Ishikawa (cell line): ENCODE measurements around the gene BIRC5.

ENCODE experiments used
- CEBPB ChIP-seq: IDR thresholded peaks from 2 replicates; pipeline ENCODE4 v1.6.1; 2012
- CREB1 ChIP-seq: IDR thresholded peaks from 2 replicates; pipeline ENCODE4 v1.6.1; 2012; ENCODE audit warnings: low read depth
- EGR1 ChIP-seq: IDR thresholded peaks from 2 replicates; pipeline ENCODE4 v1.6.1; 2012
- EP300 ChIP-seq: IDR thresholded peaks from 2 replicates; pipeline ENCODE4 v1.6.1; 2012; ENCODE audit warnings: borderline replicate concordance
- FOXM1 ChIP-seq: IDR thresholded peaks from 2 replicates; pipeline ENCODE4 v1.6.1; 2012; ENCODE audit warnings: low read depth, borderline replicate concordance
- MAX ChIP-seq: IDR thresholded peaks from 2 replicates; pipeline ENCODE4 v1.6.1; 2012
- NFIC ChIP-seq: IDR thresholded peaks from 2 replicates; pipeline ENCODE4 v1.6.1; 2012
- RAD21 ChIP-seq: IDR thresholded peaks from 2 replicates; pipeline ENCODE4 v1.6.1; 2012; ENCODE audit warnings: low read depth
- REST ChIP-seq: IDR thresholded peaks from 2 replicates; pipeline ENCODE4 v1.6.1; 2012; ENCODE audit warnings: low read depth, mild to moderate bottlenecking
- TAF1 ChIP-seq: IDR thresholded peaks from 2 replicates; pipeline ENCODE4 v1.6.1; 2012; ENCODE audit warnings: low read depth, mild to moderate bottlenecking
- TCF12 ChIP-seq: IDR thresholded peaks from 2 replicates; pipeline ENCODE4 v1.6.1; 2012; ENCODE audit warnings: low read depth
- TEAD4 ChIP-seq: IDR thresholded peaks from 2 replicates; pipeline ENCODE4 v1.6.1; 2012
- USF1 ChIP-seq: IDR thresholded peaks from 2 replicates; pipeline ENCODE4 v1.6.1; 2012
- YY1 ChIP-seq: IDR thresholded peaks from 2 replicates; pipeline ENCODE4 v1.6.1; 2012; ENCODE audit warnings: low read depth
- ZBTB7A ChIP-seq: IDR thresholded peaks from 2 replicates; pipeline ENCODE4 v1.6.1; 2012; ENCODE audit warnings: low read depth

Gene BIRC5

GRCh38 chr17:78197147-78197832, 16.8 kb upstream of the BIRC5 start:
- TF ChIP-seq NFIC (no peak), YY1 (no peak), TAF1 (no peak), CEBPB (no peak), REST (no peak), TCF12 (no peak), RAD21 (no peak)

GRCh38 chr17:78200451-78200850, 13.6 kb upstream of the BIRC5 start:
- TF ChIP-seq RAD21 (no peak), USF1 (no peak), EGR1 (no peak), REST (no peak), TAF1 (no peak), CREB1 (no peak), CEBPB (no peak), NFIC (no peak), ZBTB7A (no peak), TEAD4 (no peak), YY1 (no peak)

- TF ChIP-seq EGR1 (no peak), EP300 (no peak), TEAD4 (no peak), RAD21 (no peak), TAF1 (no peak), TCF12 (no peak)
Measured at GRCh38 chr17:78202666-78203065, 11.4 kb upstream of the BIRC5 start.

- TF ChIP-seq EP300 = no peak
- TF ChIP-seq EGR1 = no peak
- TF ChIP-seq CREB1 = no peak
- no peak for TF ChIP-seq TCF12
- no peak for TF ChIP-seq YY1
- no peak for TF ChIP-seq TEAD4
- TF ChIP-seq FOXM1 = no peak
- no peak for TF ChIP-seq MAX
Measured at GRCh38 chr17:78204387-78205123, 9.5 kb upstream of the BIRC5 start.

- no peak for TF ChIP-seq USF1
- TF ChIP-seq MAX = no peak
- no peak for TF ChIP-seq TEAD4
- TF ChIP-seq YY1 = no peak
- no peak for TF ChIP-seq RAD21
- TF ChIP-seq NFIC = no peak
- no peak for TF ChIP-seq TCF12
- TF ChIP-seq FOXM1 = no peak
- TF ChIP-seq EP300 = no peak
- TF ChIP-seq ZBTB7A = no peak
Measured at GRCh38 chr17:78205124-78205775, 8.8 kb upstream of the BIRC5 start.

- TF ChIP-seq RAD21 (peak; percentile 3; the same call in 1 of the 2 replicates), EGR1 (no peak)
Measured at GRCh38 chr17:78206298-78206697, 7.8 kb upstream of the BIRC5 start.
